ENCODE data around the gene TPO. TPM values are rescaled to one million over a fixed set of nuclear protein-coding genes. Genes with fewer than 3 reads are reported as not detected.

The TPO gene
- total RNA-seq, 1 donor from 2014 or later, result not detected

GRCh38 chr2:1453561-1453960, 40.3 kb downstream of the TPO start:
- no peaks in the 10 kb centered on the region for H3K4me1 Mint-ChIP-seq
- peaks cover 14% of the 10 kb centered on the region for H3K27me3 Mint-ChIP-seq
- no peak for TF ChIP-seq CTCF (IDR thresholded peaks at IDR 0.05)
- ChIA-PET POLR2A (no interaction called here), CTCF (no interaction called here)
- H3K27ac Mint-ChIP-seq, result no peak overlapping the region
- no peaks in the 10 kb centered on the region for H3K36me3 Mint-ChIP-seq (ENCODE audit: low read depth)
- ATAC-seq (ENCODE audit: low read depth) (no peak), DNase-seq (no peak)
- H3K9me3 Mint-ChIP-seq, result no peaks in the 10 kb centered on the region
- no peak overlapping the region for H3K4me3 Mint-ChIP-seq
- intact Hi-C loops (cut with micrococcal nuclease), result no loop called here

- H3K4me3 Mint-ChIP-seq, result no peak overlapping the region
- no peak for ATAC-seq (ENCODE audit: low read depth)
- H3K27ac Mint-ChIP-seq, result no peak overlapping the region
- POLR2A ChIA-PET, result no interaction called here
- no peaks in the 10 kb centered on the region for H3K9me3 Mint-ChIP-seq
- no peaks in the 10 kb centered on the region for H3K36me3 Mint-ChIP-seq (ENCODE audit: low read depth)
- CTCF ChIA-PET, result no interaction called here
- peaks cover 9% of the 10 kb centered on the region for H3K27me3 Mint-ChIP-seq
- TF ChIP-seq CTCF (IDR thresholded peaks at IDR 0.05), result no peak
- H3K4me1 Mint-ChIP-seq, result no peaks in the 10 kb centered on the region
- intact Hi-C loops (cut with micrococcal nuclease), result no loop called here
- DNase-seq, result no peak
These were observed 41.1 kb downstream of the TPO start for GRCh38 chr2:1454346-1454745.

DNA sequence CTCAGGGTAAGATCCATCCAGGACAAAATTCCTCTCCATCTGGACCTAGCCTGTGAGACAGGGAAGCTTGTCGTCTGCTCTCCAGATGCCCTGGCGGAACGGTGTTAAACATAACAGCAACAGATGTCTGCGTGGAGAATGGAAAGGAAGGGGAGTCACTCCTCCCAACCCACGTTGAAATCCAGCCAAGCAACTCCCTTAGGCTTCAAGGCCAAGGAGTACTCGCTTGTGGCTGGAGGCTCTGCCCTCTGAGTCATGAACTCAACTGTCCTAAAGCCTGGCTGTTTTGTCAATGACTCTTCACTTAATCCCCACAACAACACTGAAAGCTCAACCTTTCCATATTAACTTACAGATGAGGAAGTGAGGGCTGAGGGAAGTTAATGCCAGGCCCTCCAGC, 42.2 kb downstream of the TPO start:
- H3K4me1 Mint-ChIP-seq, result no peaks in the 10 kb centered on the region
- ChIA-PET CTCF (no interaction called here), POLR2A (no interaction called here)
- intact Hi-C loops (cut with micrococcal nuclease), result no loop called here
- ATAC-seq (ENCODE audit: low read depth) (no peak), DNase-seq (no peak)
- peaks cover 2% of the 10 kb centered on the region for H3K27me3 Mint-ChIP-seq
- no peak overlapping the region for H3K4me3 Mint-ChIP-seq
- no peak overlapping the region for H3K27ac Mint-ChIP-seq
- TF ChIP-seq CTCF (IDR thresholded peaks at IDR 0.05), result no peak
- H3K36me3 Mint-ChIP-seq (ENCODE audit: low read depth), result no peaks in the 10 kb centered on the region
- no peaks in the 10 kb centered on the region for H3K9me3 Mint-ChIP-seq

DNA sequence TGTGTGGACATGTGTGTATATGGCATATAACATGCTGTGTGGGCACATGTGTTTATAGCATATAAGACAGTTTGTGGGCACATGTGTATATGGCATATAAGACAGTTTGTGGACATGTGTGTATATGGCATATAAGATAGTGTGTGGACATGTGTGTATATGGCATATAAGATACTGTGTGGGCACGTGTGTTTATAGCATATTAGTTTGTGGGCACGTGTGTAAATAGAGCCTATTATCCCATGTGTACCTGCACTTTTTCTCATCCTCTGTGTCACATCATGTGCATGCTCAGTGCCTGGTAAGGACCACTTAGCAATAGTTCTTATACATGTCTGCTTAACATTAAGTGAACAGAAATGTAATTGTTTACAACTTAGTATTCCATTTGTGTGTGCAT, 45.2 kb downstream of the TPO start:
- intact Hi-C loops (cut with micrococcal nuclease), result no loop called here
- Mint-ChIP-seq H3K27me3 (peaks cover 3% of the 10 kb centered on the region), H3K27ac (no peak overlapping the region), H3K9me3 (no peaks in the 10 kb centered on the region), H3K4me1 (no peaks in the 10 kb centered on the region), H3K36me3 (ENCODE audit: low read depth) (no peaks in the 10 kb centered on the region), H3K4me3 (no peak overlapping the region)
- no peak for TF ChIP-seq CTCF (IDR thresholded peaks at IDR 0.05)
- no peak for DNase-seq
- CTCF ChIA-PET, result no interaction called here
- POLR2A ChIA-PET, result no interaction called here
- ATAC-seq (ENCODE audit: low read depth), result no peak

- POLR2A ChIA-PET, result no interaction called here
- Mint-ChIP-seq H3K27ac (no peak overlapping the region), H3K36me3 (ENCODE audit: low read depth) (no peaks in the 10 kb centered on the region), H3K4me3 (no peak overlapping the region), H3K4me1 (no peaks in the 10 kb centered on the region), H3K27me3 (peaks cover 3% of the 10 kb centered on the region), H3K9me3 (peaks cover 4% of the 10 kb centered on the region)
- DNase-seq (no peak), ATAC-seq (ENCODE audit: low read depth) (no peak)
- intact Hi-C loops (cut with micrococcal nuclease), result no loop called here
- CTCF ChIA-PET, result no interaction called here
- no peak for TF ChIP-seq CTCF (IDR thresholded peaks at IDR 0.05)
These were observed 46.5 kb downstream of the TPO start for GRCh38 chr2:1459727-1460126.

All from activated B cell treated with CpG ODN at 0.5 μM for 24 hours (primary cell).